A673 (cell line): ENCODE results near the gene CBFA2T3. TPM values are rescaled to one million over a fixed set of nuclear protein-coding genes. Genes with fewer than 3 reads are reported as not detected.

Experiments used
- BruUV-seq: library from RNA; stranded (reverse); fragments of 400-500 nt; replicated peaks from 2 replicates; lab custom pipeline; 2021; lab: Mats Ljungman, UMichigan
- CTCF ChIA-PET: fragments of 300-600 bp; sonication (Branson Sonifier 250); formaldehyde crosslinking; loops from one replicate; lab custom pipeline; 2022; ENCODE audit warnings: antibody characterized with exemption; lab: Charles Lee
- POLR2A ChIA-PET: fragments of 300-600 bp; sonication (Branson Sonifier 250); formaldehyde crosslinking; loops from one replicate; lab custom pipeline; 2022; ENCODE audit warnings: antibody characterized with exemption; ENCODE audit not compliant: low non-redundant PET; lab: Charles Lee
- DNase-seq: peaks from one replicate; pipeline ENCODE4 v3.0.0-alpha.2; 2015; ENCODE audit warnings: low spot score
- H3K27ac ChIP-seq: fragments of 200-600 bp; sonication (generic); 2 replicates; pipeline ENCODE4 v1.5.1; 2016; ENCODE audit warnings: mixed run types, low read depth, mild to moderate bottlenecking, mixed read lengths, antibody characterized with exemption, low read length; ENCODE audit not compliant: poor library complexity, severe bottlenecking
- H3K27me3 ChIP-seq: fragments of 200-600 bp; sonication (generic); replicated peaks from 2 replicates; pipeline ENCODE4 v1.6.1; 2017; ENCODE audit warnings: mixed run types, low read depth, mild to moderate bottlenecking, mixed read lengths, antibody characterized with exemption, low read length; ENCODE audit not compliant: insufficient read depth, poor library complexity
- H3K36me3 ChIP-seq: fragments of 200-600 bp; sonication (generic); 2 replicates; pipeline ENCODE4 v1.6.1; 2016; ENCODE audit warnings: mixed run types, mild to moderate bottlenecking, mixed read lengths, antibody characterized with exemption, low read length; ENCODE audit not compliant: insufficient read depth, poor library complexity, severe bottlenecking
- H3K4me1 ChIP-seq: fragments of 200-600 bp; sonication (generic); 2 replicates; pipeline ENCODE4 v1.6.1; 2017; ENCODE audit warnings: mixed run types, mild to moderate bottlenecking, mixed read lengths, antibody characterized with exemption, low read length; ENCODE audit not compliant: insufficient read depth, poor library complexity, severe bottlenecking
- H3K4me3 ChIP-seq: fragments of 200-600 bp; sonication (generic); 2 replicates; pipeline ENCODE4 v1.5.1; 2016; ENCODE audit warnings: low read depth, mixed run types, mild to moderate bottlenecking, mixed read lengths, low read length; ENCODE audit not compliant: poor library complexity, severe bottlenecking
- H3K9me3 ChIP-seq: fragments of 200-600 bp; sonication (generic); 2 replicates; pipeline ENCODE4 v1.6.1; 2016; ENCODE audit warnings: mixed run types, low read depth, mild to moderate bottlenecking, mixed read lengths, antibody characterized with exemption, low read length; ENCODE audit not compliant: poor library complexity, severe bottlenecking
- EZH2 ChIP-seq: fragments of 200-600 bp; sonication (generic); IDR thresholded peaks from 2 replicates; pipeline ENCODE4 v1.6.1; 2017; ENCODE audit warnings: borderline replicate concordance, low read depth, mild to moderate bottlenecking, mixed read lengths, antibody characterized with exemption, low read length; ENCODE audit not compliant: poor library complexity, severe bottlenecking
- intact Hi-C: fragments of 100-400 bp; cut with micrococcal nuclease; formaldehyde crosslinking; loops from one replicate; pipeline ENCODE4 v1.10.0; 2022; ENCODE audit not compliant: unreplicated experiment
- total RNA-seq: library from RNA; stranded (reverse); gene quantifications from 2 replicates; pipeline ENCODE4 v1.2.3, GENCODE V29; 2021
- TF ChIP-seq, protein P1 (sequence below): fragments of 300-800, 200-600 bp; sonication (generic); conservative IDR thresholded peaks from 2 replicates; pipeline ENCODE4 v1.5.1; 2017; ENCODE audit warnings: low read depth, mild to moderate bottlenecking, antibody characterized with exemption, low read length, moderate library complexity, mixed read lengths

Gene CBFA2T3
- total RNA-seq, 1 experiment from 2014 or later: 1.7 TPM

DNA sequence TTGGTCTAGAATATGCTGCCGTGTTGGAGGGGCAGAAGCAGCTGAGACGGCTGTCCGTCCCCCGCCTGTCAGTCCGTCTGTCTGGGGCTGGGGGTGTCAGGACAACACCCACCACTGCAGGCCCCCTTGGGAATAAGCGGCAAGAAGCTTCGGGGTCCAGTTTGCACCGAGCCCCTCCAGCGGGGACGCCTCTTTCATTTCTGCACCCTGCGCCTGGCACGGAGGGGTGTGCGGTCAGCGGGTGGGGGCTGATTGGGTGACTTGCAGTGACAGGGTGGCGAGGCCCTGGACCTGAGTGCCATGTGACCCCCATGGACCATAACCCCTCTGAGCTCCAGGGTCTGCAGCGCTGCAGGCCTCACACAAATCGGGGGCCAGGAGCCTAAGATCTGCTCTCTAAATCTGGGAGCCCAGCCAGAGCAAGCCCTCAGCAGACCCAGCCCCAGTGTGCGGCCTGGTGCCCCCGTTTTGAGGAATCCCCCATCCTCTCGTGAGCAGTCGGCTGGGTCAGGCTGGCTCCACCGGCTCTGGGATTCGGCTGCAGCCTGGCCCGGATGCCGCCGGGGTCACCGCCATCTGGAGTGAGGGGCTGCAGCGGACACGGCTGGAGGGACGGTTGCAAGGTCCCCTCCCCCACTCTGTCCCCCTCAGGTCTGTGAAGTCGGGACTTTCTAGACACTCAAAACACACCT, 8.3 kb downstream of the CBFA2T3 start:
- no peak for DNase-seq
- POLR2A ChIA-PET: no interaction called here
- CTCF ChIA-PET: interaction anchor here (0.5 kb wide), 1 partner anchor 231 kb away, joined by 9 read pairs; no protein-coding TSS in a partner anchor
- H3K27ac ChIP-seq: no peak overlapping the region
- H3K9me3 ChIP-seq: no peaks in the 10 kb centered on the region
- no peak for TF ChIP-seq EZH2
- TF ChIP-seq, protein P1, sequence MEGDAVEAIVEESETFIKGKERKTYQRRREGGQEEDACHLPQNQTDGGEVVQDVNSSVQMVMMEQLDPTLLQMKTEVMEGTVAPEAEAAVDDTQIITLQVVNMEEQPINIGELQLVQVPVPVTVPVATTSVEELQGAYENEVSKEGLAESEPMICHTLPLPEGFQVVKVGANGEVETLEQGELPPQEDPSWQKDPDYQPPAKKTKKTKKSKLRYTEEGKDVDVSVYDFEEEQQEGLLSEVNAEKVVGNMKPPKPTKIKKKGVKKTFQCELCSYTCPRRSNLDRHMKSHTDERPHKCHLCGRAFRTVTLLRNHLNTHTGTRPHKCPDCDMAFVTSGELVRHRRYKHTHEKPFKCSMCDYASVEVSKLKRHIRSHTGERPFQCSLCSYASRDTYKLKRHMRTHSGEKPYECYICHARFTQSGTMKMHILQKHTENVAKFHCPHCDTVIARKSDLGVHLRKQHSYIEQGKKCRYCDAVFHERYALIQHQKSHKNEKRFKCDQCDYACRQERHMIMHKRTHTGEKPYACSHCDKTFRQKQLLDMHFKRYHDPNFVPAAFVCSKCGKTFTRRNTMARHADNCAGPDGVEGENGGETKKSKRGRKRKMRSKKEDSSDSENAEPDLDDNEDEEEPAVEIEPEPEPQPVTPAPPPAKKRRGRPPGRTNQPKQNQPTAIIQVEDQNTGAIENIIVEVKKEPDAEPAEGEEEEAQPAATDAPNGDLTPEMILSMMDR: no peak
- no TSS peak for BruUV-seq
- intact Hi-C loops: no loop called here
- no peak overlapping the region for H3K4me3 ChIP-seq
- H3K27me3 ChIP-seq: peaks cover 22% of the 10 kb centered on the region
- H3K36me3 ChIP-seq: no peaks in the 10 kb centered on the region
- H3K4me1 ChIP-seq: no peaks in the 10 kb centered on the region

DNA sequence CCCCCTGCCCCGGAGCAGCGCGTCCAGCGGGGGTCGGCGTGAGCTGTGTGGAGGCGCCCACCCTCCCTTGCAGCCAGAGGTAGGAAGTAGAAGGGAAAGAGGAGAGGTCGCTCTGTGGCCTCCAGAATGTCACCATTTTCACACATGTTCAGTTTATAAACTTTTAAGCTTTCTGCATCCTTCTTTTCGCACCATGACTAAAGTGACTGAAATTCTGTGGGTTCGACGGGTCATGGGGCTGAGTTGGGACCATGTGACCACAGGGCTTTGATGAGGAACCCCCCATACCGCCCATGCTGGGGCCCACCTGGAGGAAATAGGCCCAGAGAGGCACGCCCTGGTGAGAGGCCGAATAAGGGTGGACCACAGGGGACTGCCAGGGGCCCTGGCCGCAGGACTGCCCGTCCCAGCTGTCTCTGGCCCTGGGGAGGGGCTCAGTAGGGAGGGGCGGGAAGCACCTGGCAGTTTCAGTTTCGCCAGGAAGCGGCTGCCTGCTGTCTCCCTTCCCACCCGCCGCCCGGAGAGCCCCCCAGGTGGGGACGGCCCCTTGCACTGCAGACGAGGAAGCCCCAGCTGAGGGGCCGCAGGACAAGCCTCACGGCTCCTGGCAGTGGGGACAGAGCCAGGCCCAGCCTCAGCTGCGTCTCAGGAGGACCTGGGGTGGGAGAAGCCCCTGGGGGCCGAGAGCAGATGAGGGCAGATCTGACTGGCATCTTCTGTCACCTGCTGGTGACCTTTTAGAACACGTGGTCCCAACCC, 9.0 kb downstream of the CBFA2T3 start:
- H3K27me3 ChIP-seq: peaks cover 21% of the 10 kb centered on the region
- POLR2A ChIA-PET: no interaction called here
- BruUV-seq: no TSS peak

DNA sequence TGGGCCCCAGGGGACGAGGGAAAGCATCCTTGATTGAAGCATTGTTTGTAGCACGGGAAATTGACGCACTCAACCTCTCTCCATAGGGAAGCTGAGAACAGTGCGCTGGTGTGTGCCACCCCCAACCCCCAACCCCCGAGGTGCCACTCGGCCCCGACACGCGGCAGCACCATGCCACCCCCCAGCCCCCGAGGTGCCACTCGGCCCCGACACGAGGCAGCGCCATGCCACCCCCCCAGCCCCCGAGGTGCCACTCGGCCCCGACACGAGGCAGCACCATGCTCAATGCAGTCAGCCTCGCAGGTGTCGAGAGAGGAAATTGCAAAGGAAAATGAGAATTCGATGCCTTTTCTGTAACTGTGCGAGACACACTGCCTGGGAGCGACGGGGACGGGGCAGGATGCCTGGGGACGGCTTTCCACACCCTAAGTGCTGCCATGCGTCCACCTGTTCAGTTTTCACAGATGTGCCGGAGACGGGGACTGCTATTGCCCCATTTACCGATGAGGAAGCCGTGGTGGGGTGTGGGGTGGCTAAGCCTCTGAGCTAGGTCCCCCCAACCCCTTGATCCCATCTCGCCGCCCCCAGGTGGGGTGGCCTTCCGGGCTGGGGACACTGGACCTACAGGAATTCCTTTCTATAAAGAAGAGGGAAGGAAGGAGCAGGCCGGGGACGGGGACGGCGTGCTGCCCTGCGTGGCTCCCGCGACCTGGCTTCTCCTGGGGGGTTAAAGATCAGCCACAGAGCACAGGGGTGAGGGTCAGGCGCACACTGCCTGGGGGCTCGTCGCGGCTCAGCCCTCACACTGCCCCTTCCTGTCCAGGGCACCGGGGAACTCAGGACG, 9.8 kb downstream of the CBFA2T3 start:
- POLR2A ChIA-PET: no interaction called here
- DNase-seq: no peak
- Histone ChIP-seq H3K4me3 (no peak overlapping the region), H3K9me3 (no peaks in the 10 kb centered on the region), H3K4me1 (no peaks in the 10 kb centered on the region), H3K27me3 (peaks cover 14% of the 10 kb centered on the region), H3K36me3 (no peaks in the 10 kb centered on the region), H3K27ac (no peak overlapping the region)
- no peak for TF ChIP-seq EZH2
- TF ChIP-seq, protein P1: no peak
- intact Hi-C loops: no loop called here
- no TSS peak for BruUV-seq
- CTCF ChIA-PET: no interaction called here

More for the DNA sequence above, 9.0 kb downstream of the CBFA2T3 start:
- H3K4me1 ChIP-seq: no peaks in the 10 kb centered on the region
- DNase-seq: no peak
- no peak overlapping the region for H3K27ac ChIP-seq
- no peak for TF ChIP-seq EZH2
- TF ChIP-seq, protein P1: no peak
- H3K4me3 ChIP-seq: no peak overlapping the region
- H3K9me3 ChIP-seq: no peaks in the 10 kb centered on the region
- CTCF ChIA-PET: interaction anchor here (0.5 kb wide), 1 partner anchor 230 kb away, joined by 9 read pairs; no protein-coding TSS in a partner anchor
- intact Hi-C loops: no loop called here
- no peaks in the 10 kb centered on the region for H3K36me3 ChIP-seq
